Kidney epithelial cell (primary cell): Measurements from ENCODE around the gene AMZ1. TPM values are rescaled to one million over a fixed set of nuclear protein-coding genes. Genes with fewer than 3 reads are reported as not detected.
"Not testable (repeated sequence)": the region's sequence is repeated elsewhere in the genome, so short reads cannot be mapped to it uniquely, and the experiment has no call there.

Source experiments
- DNase-seq: peaks from one replicate; pipeline ENCODE4 v3.0.0-alpha.2; 2010; ENCODE audit warnings: low read depth
- H3K27me3 ChIP-seq: 2 replicates; pipeline ENCODE4 v1.6.0; 2011; ENCODE audit warnings: low read length; ENCODE audit not compliant: control insufficient read depth, insufficient read depth
- H3K36me3 ChIP-seq: 2 replicates; pipeline ENCODE4 v1.5.1; 2011; ENCODE audit warnings: low read length; ENCODE audit not compliant: control insufficient read depth, insufficient read depth
- H3K4me3 ChIP-seq: 2 replicates; pipeline ENCODE4 v1.5.1; 2011; ENCODE audit warnings: low read depth, mild to moderate bottlenecking, control low read depth, low read length
- CTCF ChIP-seq: IDR thresholded peaks from 2 replicates; pipeline ENCODE4 v1.5.1; 2011; ENCODE audit warnings: mild to moderate bottlenecking, moderate library complexity, low read length, control low read depth, inconsistent platforms; ENCODE audit not compliant: insufficient read depth, poor library complexity, severe bottlenecking
- total RNA-seq: library from RNA; depleted of rRNA; stranded (reverse); fragments of >200 nt; gene quantifications from 2 replicates; pipeline ENCODE4 v1.2.3, GENCODE V29; 2015

Gene AMZ1
- total RNA-seq, 1 donor from 2014 or later: 2.8 TPM

GRCh38 chr7:2687338-2687869 lies 598 bp upstream of the AMZ1 start:
- Histone ChIP-seq H3K36me3 (no peaks in the 10 kb centered on the region), H3K4me3 (peak overlapping the region; percentile 43), H3K27me3 (peaks cover 9% of the 10 kb centered on the region)
- TF ChIP-seq CTCF: no peak
- peak; percentile 61 for DNase-seq

GRCh38 chr7:2688409-2689342 lies 674 bp downstream of the AMZ1 start:
- Histone ChIP-seq H3K36me3 (no peaks in the 10 kb centered on the region), H3K4me3 (peak overlapping the region; percentile 43), H3K27me3 (peaks cover 9% of the 10 kb centered on the region)
- no peak for TF ChIP-seq CTCF
- no peak for DNase-seq

GRCh38 chr7:2689343-2689847 lies 1.4 kb downstream of the AMZ1 start:
- DNase-seq: no peak
- Histone ChIP-seq H3K27me3 (peaks cover 9% of the 10 kb centered on the region), H3K4me3 (no peak overlapping the region), H3K36me3 (no peaks in the 10 kb centered on the region)
- TF ChIP-seq CTCF: no peak

- no peak for DNase-seq
- H3K4me3 ChIP-seq: no peak overlapping the region
- no peaks in the 10 kb centered on the region for H3K36me3 ChIP-seq
- no peak for TF ChIP-seq CTCF
- peaks cover 9% of the 10 kb centered on the region for H3K27me3 ChIP-seq
Observed at GRCh38 chr7:2689951-2690705, 2.1 kb downstream of the AMZ1 start.

- Histone ChIP-seq H3K36me3 (no peaks in the 10 kb centered on the region), H3K4me3 (no peak overlapping the region), H3K27me3 (peaks cover 9% of the 10 kb centered on the region)
- DNase-seq: no peak
- TF ChIP-seq CTCF: no peak
Observed at GRCh38 chr7:2691011-2691707, 3.2 kb downstream of the AMZ1 start.

GRCh38 chr7:2691932-2692439 lies 4.0 kb downstream of the AMZ1 start:
- H3K36me3 ChIP-seq, DNase-seq, H3K27me3 ChIP-seq, H3K4me3 ChIP-seq: not testable (repeated sequence)
